Stomach (tissue), 4 donors: ENCODE measurements around the gene PCNX3.

Experiments
- POLR2A ChIP-seq, 4 donors: fragments of 450-650 bp; IDR thresholded peaks; one replicate each; pipeline ENCODE4 v1.6.1; 2016; ENCODE audit warnings: antibody characterized with exemption in 4 of 4, control low read depth in 2 of 4, mild to moderate bottlenecking in 1 of 4, moderate library complexity in 1 of 4
- POLR2AphosphoS5 ChIP-seq, 3 donors: sonication (generic); formaldehyde crosslinking; IDR thresholded peaks; one replicate each; pipeline ENCODE4 v1.6.1; 2016; ENCODE audit warnings: antibody characterized with exemption in 3 of 3
- TF ChIP-seq, protein P1 (sequence below), 7 experiments: fragments of 450-650 bp in 4 of 7; fragments of 200-600 bp in 3 of 7; sonication (generic) in 3 of 7; IDR thresholded peaks; one replicate each; pipeline ENCODE4 v1.5.1; 2016 to 2019; ENCODE audit warnings: antibody characterized with exemption in 7 of 7, control low read depth in 2 of 7, mild to moderate bottlenecking in 1 of 7

DNA sequence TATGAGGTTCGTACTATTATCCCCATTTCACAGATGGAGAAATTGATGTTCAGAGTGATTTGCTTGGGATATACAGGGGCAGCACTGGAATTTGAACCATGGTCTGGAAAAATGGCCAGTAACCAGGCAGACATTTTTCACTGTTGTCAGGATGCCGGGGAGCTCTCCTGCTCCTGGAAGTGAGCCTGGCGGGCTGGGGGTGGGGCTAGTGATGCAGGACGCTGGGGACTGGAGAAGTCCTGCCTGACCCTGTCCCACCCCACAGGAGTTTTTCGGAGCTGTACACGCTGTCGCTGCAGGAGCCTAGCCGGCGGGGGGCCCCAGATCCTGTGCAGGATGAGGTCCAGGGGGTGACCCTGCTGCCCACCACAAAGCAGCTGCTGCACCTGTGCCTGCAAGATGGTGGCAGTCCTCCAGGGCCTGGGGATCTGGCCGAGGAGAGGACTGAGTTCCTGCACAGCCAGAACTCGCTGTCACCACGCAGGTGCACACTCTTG, 33.5 kb downstream of the PCNX3 start:
- TF ChIP-seq, protein P1, sequence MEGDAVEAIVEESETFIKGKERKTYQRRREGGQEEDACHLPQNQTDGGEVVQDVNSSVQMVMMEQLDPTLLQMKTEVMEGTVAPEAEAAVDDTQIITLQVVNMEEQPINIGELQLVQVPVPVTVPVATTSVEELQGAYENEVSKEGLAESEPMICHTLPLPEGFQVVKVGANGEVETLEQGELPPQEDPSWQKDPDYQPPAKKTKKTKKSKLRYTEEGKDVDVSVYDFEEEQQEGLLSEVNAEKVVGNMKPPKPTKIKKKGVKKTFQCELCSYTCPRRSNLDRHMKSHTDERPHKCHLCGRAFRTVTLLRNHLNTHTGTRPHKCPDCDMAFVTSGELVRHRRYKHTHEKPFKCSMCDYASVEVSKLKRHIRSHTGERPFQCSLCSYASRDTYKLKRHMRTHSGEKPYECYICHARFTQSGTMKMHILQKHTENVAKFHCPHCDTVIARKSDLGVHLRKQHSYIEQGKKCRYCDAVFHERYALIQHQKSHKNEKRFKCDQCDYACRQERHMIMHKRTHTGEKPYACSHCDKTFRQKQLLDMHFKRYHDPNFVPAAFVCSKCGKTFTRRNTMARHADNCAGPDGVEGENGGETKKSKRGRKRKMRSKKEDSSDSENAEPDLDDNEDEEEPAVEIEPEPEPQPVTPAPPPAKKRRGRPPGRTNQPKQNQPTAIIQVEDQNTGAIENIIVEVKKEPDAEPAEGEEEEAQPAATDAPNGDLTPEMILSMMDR (IDR thresholded peaks at IDR 0.05) = no peak
- no peak for TF ChIP-seq POLR2A (IDR thresholded peaks at IDR 0.05)
- no peak for TF ChIP-seq POLR2AphosphoS5 (IDR thresholded peaks at IDR 0.05)
